AG04449 (cell line): Measurements from ENCODE around the gene PML.
A peak's percentile ranks its signal among the peaks of the same experiment; 100 is the strongest.
"Not testable (repeated sequence)": the region's sequence is repeated elsewhere in the genome, so short reads cannot be mapped to it uniquely, and the experiment has no call there.

Experiments used
- CTCF ChIA-PET: fragments of 350-600 bp; formaldehyde crosslinking; extraction: SDS; loops from one replicate; lab custom pipeline; 2021; ENCODE audit warnings: antibody characterized with exemption; lab: Yijun Ruan, JAX
- POLR2A ChIA-PET: fragments of 400-600, 350-600 bp; formaldehyde crosslinking; extraction: SDS; loops from one replicate; lab custom pipeline; 2020; ENCODE audit warnings: antibody characterized with exemption, inconsistent platforms; lab: Yijun Ruan, JAX
- DNase-seq: peaks from one replicate; pipeline ENCODE4 v3.0.0-alpha.2; 2010; ENCODE audit warnings: low read depth, low spot score
- H3K4me3 ChIP-seq: 2 replicates; pipeline ENCODE4 v1.5.1; 2011; ENCODE audit warnings: low read depth, mild to moderate bottlenecking, control low read depth, low read length
- CTCF ChIP-seq: IDR thresholded peaks from one replicate; pipeline ENCODE4 v1.5.1; 2011; ENCODE audit warnings: mild to moderate bottlenecking, moderate library complexity, low read length, control low read depth, inconsistent platforms; ENCODE audit not compliant: insufficient read depth; ENCODE audit errors: missing control alignments

PML gene

GRCh38 chr15:74053941-74054529 is 59.5 kb downstream of the PML start:
- CTCF ChIA-PET: interaction anchor here (0.6 to 25.5 kb wide), 28 partner anchors 11 to 1221 kb away, joined by 3 to 554 read pairs (median 4); partner anchors contain the start of genes PML and STOML1
- POLR2A ChIA-PET: no interaction called here
- H3K4me3 ChIP-seq: no peak overlapping the region
- peak; percentile 79 for TF ChIP-seq CTCF
- DNase-seq: no peak

- no peak for TF ChIP-seq CTCF
- H3K4me3 ChIP-seq: no peak overlapping the region
- DNase-seq: no peak
- ChIA-PET CTCF (interaction anchor here (0.6 to 25.5 kb wide), 7 partner anchors 9 to 313 kb away, joined by 3 to 554 read pairs (median 13); no protein-coding TSS in a partner anchor), POLR2A (no interaction called here)
These were observed 61.3 kb downstream of the PML start for GRCh38 chr15:74055804-74056203.

GRCh38 chr15:74056330-74056729 is 61.8 kb downstream of the PML start:
- not testable (repeated sequence) for DNase-seq, H3K4me3 ChIP-seq
- ChIA-PET CTCF (interaction anchor here (0.6 to 25.5 kb wide), 7 partner anchors 9 to 312 kb away, joined by 3 to 554 read pairs (median 13); no protein-coding TSS in a partner anchor), POLR2A (interaction anchor here (0.6 kb wide), 1 partner anchor 245 kb away, joined by 3 read pairs; no protein-coding TSS in a partner anchor)

- H3K4me3 ChIP-seq, POLR2A ChIA-PET, DNase-seq: not testable (repeated sequence)
- CTCF ChIA-PET: interaction anchor here (0.8 to 25.2 kb wide), 3 partner anchors 11 to 260 kb away, joined by 3 to 554 read pairs (median 9); no protein-coding TSS in a partner anchor
These were observed 64.7 kb downstream of the PML start for GRCh38 chr15:74059050-74059833.

- DNase-seq: no peak
- no peak overlapping the region for H3K4me3 ChIP-seq
- TF ChIP-seq CTCF: no peak
- ChIA-PET CTCF (interaction anchor here (25.2 kb wide), 1 partner anchor 259 kb away, joined by 554 read pairs; no protein-coding TSS in a partner anchor), POLR2A (no interaction called here)
These were observed 65.7 kb downstream of the PML start for GRCh38 chr15:74060251-74060650.

- no peak for TF ChIP-seq CTCF
- POLR2A ChIA-PET: no interaction called here
- no peak for DNase-seq
- H3K4me3 ChIP-seq: no peak overlapping the region
- CTCF ChIA-PET: interaction anchor here (1.0 to 1.5 kb wide), 2 partner anchors 15 to 259 kb away, joined by 3 to 6 read pairs; no protein-coding TSS in a partner anchor
These were observed 67.7 kb downstream of the PML start for GRCh38 chr15:74062236-74062635.

- POLR2A ChIA-PET: no interaction called here
- no peak for DNase-seq
- no peak for TF ChIP-seq CTCF
- no peak overlapping the region for H3K4me3 ChIP-seq
- CTCF ChIA-PET: interaction anchor here (0.6 to 1.5 kb wide), 3 partner anchors 16 to 259 kb away, joined by 3 to 6 read pairs (median 3); no protein-coding TSS in a partner anchor
These were observed 68.2 kb downstream of the PML start for GRCh38 chr15:74062671-74063070.

- CTCF ChIA-PET: interaction anchor here (1.1 to 1.5 kb wide), 3 partner anchors 251 to 258 kb away, joined by 4 to 6 read pairs (median 6); no protein-coding TSS in a partner anchor
- POLR2A ChIA-PET, H3K4me3 ChIP-seq, DNase-seq: not testable (repeated sequence)
These were observed 69.1 kb downstream of the PML start for GRCh38 chr15:74063425-74064146.

- POLR2A ChIA-PET, DNase-seq, H3K4me3 ChIP-seq: not testable (repeated sequence)
- CTCF ChIA-PET: interaction anchor here (0.9 to 1.4 kb wide), 3 partner anchors 19 to 258 kb away, joined by 3 to 6 read pairs (median 4); no protein-coding TSS in a partner anchor
These were observed 69.7 kb downstream of the PML start for GRCh38 chr15:74064183-74064582.

GRCh38 chr15:74064822-74065221 is 70.3 kb downstream of the PML start:
- CTCF ChIA-PET: interaction anchor here (0.6 to 1.7 kb wide), 6 partner anchors 9 to 257 kb away, joined by 3 to 6 read pairs (median 4); no protein-coding TSS in a partner anchor
- H3K4me3 ChIP-seq, POLR2A ChIA-PET, DNase-seq: not testable (repeated sequence)
